HFF-Myc (cell line): ENCODE measurements around the gene POMT2.
"Not testable (repeated sequence)": the region's sequence is repeated elsewhere in the genome, so short reads cannot be mapped to it uniquely, and the experiment has no call there.

ENCODE experiments used
- DNase-seq: peaks from one replicate; pipeline ENCODE4 v3.0.0-alpha.2; 2011; ENCODE audit warnings: low read depth; ENCODE audit errors: extremely low read depth
- H3K4me3 ChIP-seq: replicated peaks from 2 replicates; pipeline ENCODE4 v1.5.1; 2011; ENCODE audit warnings: low read depth, mild to moderate bottlenecking, control low read depth, low read length
- TF ChIP-seq, protein P1 (sequence below): IDR thresholded peaks from 2 replicates; pipeline ENCODE4 v1.5.1; 2012; ENCODE audit warnings: mild to moderate bottlenecking, low read depth, low read length, control low read depth; ENCODE audit errors: missing control alignments

Gene POMT2

DNA sequence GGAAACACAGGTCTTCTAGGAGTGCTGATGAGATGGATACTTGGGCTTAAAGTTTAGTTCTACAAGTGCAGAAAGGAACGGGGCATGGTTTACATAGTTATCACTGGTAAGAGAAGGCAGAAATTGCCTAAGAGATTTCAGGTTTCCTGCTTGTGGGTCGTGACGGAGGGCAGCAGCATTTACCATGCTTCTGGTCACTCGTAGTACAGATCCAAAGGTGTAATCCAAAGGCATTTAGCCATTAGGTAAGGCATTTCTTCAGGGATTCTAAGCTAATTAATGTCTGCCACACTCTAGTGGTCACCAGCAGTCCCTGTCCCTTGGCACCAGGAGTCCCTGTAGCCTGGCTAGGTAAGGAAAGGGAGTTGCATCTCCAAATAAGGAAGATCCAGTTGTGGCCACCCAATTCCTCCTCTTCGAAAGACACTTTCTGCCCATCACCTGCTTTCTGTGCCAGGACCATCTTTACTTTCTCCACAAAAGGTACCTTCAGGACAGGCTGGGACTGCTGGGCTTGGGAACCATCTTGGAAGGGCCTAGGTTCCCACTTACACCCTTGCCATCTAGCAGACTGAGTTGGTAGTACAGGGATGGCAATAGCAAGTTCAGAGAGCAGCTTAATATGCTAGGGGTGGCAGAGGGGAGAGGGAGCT, 1.7 kb upstream of the POMT2 start:
- H3K4me3 ChIP-seq: peak overlapping the region; percentile 92
- TF ChIP-seq, protein P1, sequence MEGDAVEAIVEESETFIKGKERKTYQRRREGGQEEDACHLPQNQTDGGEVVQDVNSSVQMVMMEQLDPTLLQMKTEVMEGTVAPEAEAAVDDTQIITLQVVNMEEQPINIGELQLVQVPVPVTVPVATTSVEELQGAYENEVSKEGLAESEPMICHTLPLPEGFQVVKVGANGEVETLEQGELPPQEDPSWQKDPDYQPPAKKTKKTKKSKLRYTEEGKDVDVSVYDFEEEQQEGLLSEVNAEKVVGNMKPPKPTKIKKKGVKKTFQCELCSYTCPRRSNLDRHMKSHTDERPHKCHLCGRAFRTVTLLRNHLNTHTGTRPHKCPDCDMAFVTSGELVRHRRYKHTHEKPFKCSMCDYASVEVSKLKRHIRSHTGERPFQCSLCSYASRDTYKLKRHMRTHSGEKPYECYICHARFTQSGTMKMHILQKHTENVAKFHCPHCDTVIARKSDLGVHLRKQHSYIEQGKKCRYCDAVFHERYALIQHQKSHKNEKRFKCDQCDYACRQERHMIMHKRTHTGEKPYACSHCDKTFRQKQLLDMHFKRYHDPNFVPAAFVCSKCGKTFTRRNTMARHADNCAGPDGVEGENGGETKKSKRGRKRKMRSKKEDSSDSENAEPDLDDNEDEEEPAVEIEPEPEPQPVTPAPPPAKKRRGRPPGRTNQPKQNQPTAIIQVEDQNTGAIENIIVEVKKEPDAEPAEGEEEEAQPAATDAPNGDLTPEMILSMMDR: no peak
- no peak for DNase-seq

DNA sequence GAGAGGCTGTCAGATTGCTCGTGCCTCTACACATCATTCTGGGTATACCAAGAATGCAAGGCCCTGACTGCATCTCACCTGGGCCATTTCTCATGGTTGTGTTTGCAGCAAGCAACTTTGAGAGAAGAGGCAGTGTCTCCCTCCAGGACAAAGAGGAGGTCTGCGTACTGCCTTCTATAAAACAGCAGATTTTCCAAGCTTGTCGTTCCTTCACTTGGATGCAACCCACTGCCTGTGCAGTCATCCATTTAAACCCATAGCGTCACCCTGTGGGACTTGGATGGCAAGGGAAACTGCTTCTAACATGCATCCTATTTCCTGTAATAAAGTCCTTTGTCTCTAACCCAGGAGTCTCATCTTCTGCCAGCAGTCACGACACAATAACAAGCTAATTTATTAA, 1.3 kb downstream of the POMT2 start:
- no peak for DNase-seq
- TF ChIP-seq, protein P1: no peak
- peak overlapping the region; percentile 92 for H3K4me3 ChIP-seq

DNA sequence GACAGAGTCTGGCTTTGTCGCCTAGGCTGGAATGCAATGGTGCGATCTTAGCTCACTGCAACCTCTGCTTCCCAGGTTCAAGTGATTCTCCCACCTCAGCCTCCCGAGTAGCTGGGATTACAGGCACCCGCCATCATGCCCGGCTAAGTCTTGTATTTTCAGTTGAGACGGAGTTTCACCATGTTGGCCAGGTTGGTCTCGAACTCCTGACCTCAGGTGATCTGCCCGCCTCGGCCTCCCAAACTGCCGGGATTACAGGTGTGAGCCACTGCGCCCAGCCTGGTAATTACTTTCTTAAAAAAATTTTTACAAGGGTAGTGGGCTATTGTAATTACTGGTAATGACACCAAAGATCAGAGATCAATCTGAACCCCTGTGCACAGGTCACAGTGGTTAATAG, 1.9 kb downstream of the POMT2 start:
- not testable (repeated sequence) for DNase-seq, H3K4me3 ChIP-seq

DNA sequence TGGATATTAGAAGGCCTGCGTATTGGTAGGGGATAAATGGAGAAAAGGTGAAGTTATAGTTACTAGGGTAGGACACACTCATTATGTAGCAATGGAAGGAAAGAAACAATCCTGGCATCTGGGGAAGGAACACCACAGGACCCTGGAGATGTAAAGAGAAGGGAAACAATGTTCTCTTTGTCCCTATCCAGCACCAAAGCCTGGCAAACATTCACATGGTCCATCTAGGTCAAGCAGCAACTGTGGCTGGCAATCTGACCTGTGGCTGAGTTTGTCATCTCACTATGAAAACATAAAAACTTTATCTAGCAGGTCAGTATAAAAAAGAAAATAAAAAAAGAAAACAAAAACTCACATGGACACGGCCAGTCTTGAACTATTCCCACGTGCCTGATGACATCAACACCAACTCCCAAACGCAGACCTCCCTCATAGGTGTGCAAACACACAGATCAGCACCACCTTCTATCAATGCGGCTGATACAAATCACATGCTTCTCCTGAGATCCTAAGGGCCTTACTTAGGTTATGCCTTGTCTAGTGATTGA, 2.6 kb downstream of the POMT2 start:
- H3K4me3 ChIP-seq: no peak overlapping the region
- TF ChIP-seq, protein P1: no peak
- no peak for DNase-seq

DNA sequence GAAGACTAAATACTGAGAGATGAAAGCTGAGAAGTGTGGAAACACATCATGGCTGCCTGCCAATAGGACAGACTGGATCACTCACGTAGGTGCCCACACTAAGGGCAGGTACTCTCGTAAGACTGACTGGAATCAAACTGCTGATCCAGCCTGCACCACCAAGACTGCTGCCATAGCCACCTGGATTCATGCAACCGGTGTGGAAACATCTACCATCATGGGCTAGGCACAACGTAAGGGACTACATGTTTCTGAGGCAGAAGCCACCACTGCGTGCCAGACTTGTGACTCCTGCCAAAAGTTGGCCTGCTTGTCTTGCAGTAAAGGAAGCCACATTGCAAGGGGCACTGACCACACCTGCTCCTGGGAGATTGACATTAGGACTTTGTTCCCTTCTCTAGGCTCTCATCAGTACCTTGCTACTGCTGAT, 3.8 kb downstream of the POMT2 start:
- TF ChIP-seq, protein P1: no peak
- DNase-seq: no peak
- H3K4me3 ChIP-seq: no peak overlapping the region

DNA sequence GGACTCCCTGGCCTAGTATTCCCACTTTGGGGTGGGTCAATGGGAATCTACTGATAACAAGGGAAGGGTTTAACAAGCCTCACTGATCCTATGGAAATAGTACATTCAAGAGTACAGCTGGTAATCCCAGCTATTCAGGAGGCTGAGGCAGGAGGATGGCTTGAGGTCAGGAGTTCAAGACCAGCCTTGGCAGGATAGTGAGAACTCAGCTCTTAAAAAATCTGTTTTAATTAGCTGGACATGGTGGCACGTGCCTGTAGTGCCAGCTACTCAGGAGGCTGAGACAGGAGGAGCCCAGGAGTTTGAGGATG, 4.5 kb downstream of the POMT2 start:
- no peak overlapping the region for H3K4me3 ChIP-seq
- TF ChIP-seq, protein P1: no peak
- no peak for DNase-seq

DNA sequence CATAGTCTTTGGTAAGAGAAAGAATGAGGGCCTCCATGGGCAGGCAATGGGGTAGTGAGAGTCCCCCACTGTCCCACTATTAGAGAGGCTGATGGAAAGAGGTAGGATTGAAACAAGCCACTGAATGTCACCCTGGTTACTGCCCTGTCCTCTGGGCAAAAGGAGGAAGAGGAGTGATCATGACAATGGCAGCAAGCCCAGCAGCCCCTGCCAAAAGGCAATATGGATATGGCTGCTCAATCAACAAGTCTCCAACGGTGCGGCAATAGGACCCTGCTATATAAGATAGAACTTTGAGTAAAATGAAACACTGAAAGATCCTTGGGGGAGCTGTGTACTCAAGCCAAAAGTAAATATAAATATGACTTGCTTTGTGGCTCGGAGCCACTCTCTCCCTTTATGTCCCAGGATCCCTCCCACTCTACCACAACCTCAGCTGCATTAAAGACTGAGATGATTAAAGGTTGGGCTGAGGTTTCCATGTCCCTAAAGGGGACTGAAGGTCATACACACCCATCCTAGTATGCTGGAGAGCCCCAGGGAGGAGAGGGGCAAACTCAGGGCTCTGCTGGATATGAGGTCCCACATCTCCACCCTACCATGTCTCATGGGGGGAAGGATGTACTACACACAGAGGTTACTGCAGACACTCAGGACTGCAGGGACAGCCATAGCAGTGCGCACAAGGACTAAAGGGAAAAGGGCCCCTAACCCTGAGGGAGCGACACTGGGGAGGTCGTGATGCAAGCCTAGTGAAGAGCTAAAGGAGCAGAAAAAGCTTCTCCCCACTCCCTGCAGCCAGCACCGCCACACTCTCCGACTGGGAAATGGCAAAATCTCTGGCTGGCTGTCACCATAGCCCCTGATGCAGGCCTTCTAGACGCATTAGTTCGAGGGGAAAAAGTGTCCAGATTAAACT, 5.9 kb downstream of the POMT2 start:
- H3K4me3 ChIP-seq: no peak overlapping the region
- TF ChIP-seq, protein P1: no peak
- no peak for DNase-seq
